GM12878 (cell line): Measurements from ENCODE around the gene ITGBL1. TPM values are rescaled to one million over a fixed set of nuclear protein-coding genes. Genes with fewer than 3 reads are reported as not detected.

Source experiments
- ATAC-seq: fragments of 200-7000 bp; cut with Tn5 transposase; 3 replicates; pipeline ENCODE4 v1.9.1; 2020; ENCODE audit warnings: mild to moderate bottlenecking, moderate library complexity
- BruUV-seq: library from RNA; stranded (reverse); fragments of 400-500 nt; replicated peaks from 2 replicates; lab custom pipeline; 2021; lab: Mats Ljungman, UMichigan
- CTCF ChIA-PET: fragments of 300-600 bp; sonication (Branson Sonifier 250); formaldehyde crosslinking; extraction: SDS; loops from one replicate; lab custom pipeline; 2021; ENCODE audit warnings: inconsistent platforms; lab: Yijun Ruan, JAX
- POLR2A ChIA-PET: fragments of 350-600 bp; formaldehyde crosslinking; extraction: SDS; loops from one replicate; lab custom pipeline; 2021; ENCODE audit warnings: inconsistent platforms; lab: Charles Lee
- RAD21 ChIA-PET: fragments of 300-600 bp; sonication (Branson Sonifier 250); formaldehyde crosslinking; loops from one replicate; lab custom pipeline; 2023; ENCODE audit warnings: antibody characterized with exemption; ENCODE audit not compliant: unreplicated experiment; lab: Charles Lee
- SMC1A ChIA-PET: fragments of 300-600 bp; sonication (Branson Sonifier 250); formaldehyde crosslinking; loops from one replicate; lab custom pipeline; 2023; ENCODE audit not compliant: unreplicated experiment, uncharacterized antibody; lab: Charles Lee
- DNase-seq: peaks from one replicate; pipeline ENCODE4 v3.0.0-alpha.2; 2011; ENCODE audit warnings: low read depth, low spot score
- FAIRE-seq: peaks from 3 replicates; lab custom pipeline; 2011; peaks lifted over from hg19 to GRCh38; lab: Jason Lieb, UNC
- H2AFZ ChIP-seq: 2 replicates; pipeline ENCODE4 v1.6.0; 2011; ENCODE audit warnings: low read depth, low read length, control low read depth; ENCODE audit not compliant: control insufficient read depth
- H3K27ac ChIP-seq: 2 replicates; pipeline ENCODE4 v1.5.1; 2011; ENCODE audit warnings: control low read depth; ENCODE audit not compliant: control insufficient read depth, insufficient read depth
- H3K27me3 ChIP-seq, 2 experiments: replicated peaks in 1 of 2; 2 replicates each; pipeline versions ENCODE4 v1.6.0 to v1.6.1; 2011; ENCODE audit warnings: low read length in 1 of 2; ENCODE audit not compliant: control insufficient read depth in 2 of 2, insufficient read depth in 2 of 2
- H3K36me3 ChIP-seq, 2 experiments: 2 replicates each; pipeline ENCODE4 v1.5.1; 2011; ENCODE audit warnings: low read length in 1 of 2; ENCODE audit not compliant: control insufficient read depth in 2 of 2, insufficient read depth in 2 of 2
- H3K4me1 ChIP-seq: 2 replicates; pipeline ENCODE4 v1.6.1; 2011; ENCODE audit warnings: mild to moderate bottlenecking, low read length, moderate library complexity, mixed read lengths; ENCODE audit not compliant: control insufficient read depth, insufficient read depth
- H3K4me2 ChIP-seq: 2 replicates; pipeline ENCODE4 v1.6.0; 2011; ENCODE audit warnings: control low read depth; ENCODE audit not compliant: control insufficient read depth, insufficient read depth
- H3K4me3 ChIP-seq: fragments of 200-600 bp; sonication (generic); 2 replicates; pipeline ENCODE4 v1.5.1; 2016
- H3K79me2 ChIP-seq: 2 replicates; pipeline ENCODE4 v1.6.0; 2011; ENCODE audit warnings: low read length; ENCODE audit not compliant: control insufficient read depth, insufficient read depth
- H3K9ac ChIP-seq: 2 replicates; pipeline ENCODE4 v1.8.0; 2011; ENCODE audit warnings: low read length, control low read depth, mixed read lengths; ENCODE audit not compliant: control insufficient read depth, insufficient read depth
- H3K9me3 ChIP-seq: replicated peaks from 3 replicates; pipeline ENCODE4 v1.5.1; 2011; ENCODE audit warnings: mild to moderate bottlenecking, low read length; ENCODE audit not compliant: control insufficient read depth, insufficient read depth
- H4K20me1 ChIP-seq: 2 replicates; pipeline ENCODE4 v1.6.0; 2011; ENCODE audit not compliant: control insufficient read depth, insufficient read depth
- KLF5 ChIP-seq: fragments of 450-650 bp; IDR thresholded peaks from 2 replicates; pipeline ENCODE4 v1.6.1; 2014; ENCODE audit warnings: mild to moderate bottlenecking; ENCODE audit not compliant: partially characterized antibody
- LARP7 ChIP-seq: fragments of 450-650 bp; IDR thresholded peaks from 2 replicates; pipeline ENCODE4 v1.6.1; 2017; ENCODE audit warnings: mild to moderate bottlenecking
- RUNX3 ChIP-seq: IDR thresholded peaks from 2 replicates; pipeline ENCODE4 v1.6.1; 2012; ENCODE audit warnings: low read length, inconsistent platforms
- SMARCA5 ChIP-seq: fragments of 450-650 bp; IDR thresholded peaks from 2 replicates; pipeline ENCODE4 v1.6.1; 2017; ENCODE audit warnings: mild to moderate bottlenecking
- STAT1 ChIP-seq: fragments of 450-650 bp; conservative IDR thresholded peaks from 2 replicates; pipeline ENCODE4 v1.6.1; 2014; ENCODE audit warnings: antibody characterized with exemption, mild to moderate bottlenecking
- WGBS: methylation state at CpG from one replicate; pipeline ENCODE4 v1.1.6; 2016; ENCODE audit warnings: low lambda C conversion rate; ENCODE audit not compliant: insufficient replicate concordance, insufficient coverage; ENCODE audit errors: missing lambda C conversion rate; 5-methylcytosine and 5-hydroxymethylcytosine counted together
- in situ Hi-C: fragments of 300-500 bp; cut with MboI; formaldehyde crosslinking; loops from 9 replicates; pipeline ENCODE4 v1.14.3; 2018; ENCODE audit warnings: mixed read lengths
- intact Hi-C: fragments of 100-400 bp; cut with micrococcal nuclease; formaldehyde crosslinking; loops from one replicate; pipeline ENCODE4 v1.14.2; 2022; ENCODE audit not compliant: unreplicated experiment
- polyA plus RNA-seq, 11 experiments: library from polyadenylated mRNA; depleted of rRNA in 4 of 11; unstranded in 6 of 11; stranded (reverse) in 5 of 11; fragments of >200 nt; fragmentation: Nextera tagmentation in 4 of 11; fragmentation: Illumina TruSeq in 1 of 11; extraction: Ambion mirVana in 4 of 11; extraction: Trizol in 1 of 11; gene quantifications; 1 replicate in 1 of 11; 2 replicates in 10 of 11; pipeline versions ENCODE4 v1.2.1 to v1.2.3, GENCODE V29; 2011 to 2016; ENCODE audit warnings: inconsistent platforms in 2 of 11, missing spikeins in 2 of 11, low read depth in 1 of 11
- total RNA-seq, 4 experiments: library from RNA; depleted of rRNA in 3 of 4; stranded (reverse); fragments of >200 nt in 3 of 4; fragmentation: Illumina TruSeq in 1 of 4; extraction: Trizol in 1 of 4; gene quantifications; 2 replicates each; pipeline versions ENCODE4 v1.2.1 to v1.2.3, GENCODE V29; 2013 to 2021
- TF ChIP-seq, protein P1 (sequence below): IDR thresholded peaks from 2 replicates; pipeline ENCODE4 v1.6.1; 2012; ENCODE audit warnings: low read depth, low read length, improper control_type of control experiment
- TF ChIP-seq, protein P2 (sequence below): IDR thresholded peaks from 2 replicates; pipeline ENCODE4 v1.6.1; 2012; ENCODE audit warnings: low read depth, low read length, improper control_type of control experiment

Gene ITGBL1
- total and polyA plus RNA-seq, 10 of the 15 experiments (the other 5 are each of a cell fraction or from before 2014, with no cell fraction given), result 0.17 to 2.8 (median 0.28) TPM; not detected in 3

DNA sequence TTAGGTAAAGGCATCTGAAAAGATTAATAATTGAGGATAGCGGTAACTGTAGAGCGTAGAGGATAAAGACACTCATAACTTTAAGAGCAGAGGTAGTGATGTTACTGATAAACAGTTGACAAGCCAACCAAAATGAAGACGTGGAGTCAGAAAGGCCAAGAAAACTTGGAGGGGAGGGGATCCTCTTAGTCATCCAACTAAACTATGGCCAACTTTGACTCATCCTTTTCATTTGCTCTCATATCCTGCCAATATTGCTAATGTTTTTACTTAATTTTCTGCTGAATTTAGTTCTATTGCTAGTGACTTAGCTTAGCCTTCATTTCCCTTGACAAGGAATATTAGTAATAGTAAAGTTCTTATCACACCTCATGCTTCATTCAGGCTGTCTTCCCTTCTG, 13.4 kb downstream of the ITGBL1 start:
- Histone ChIP-seq H3K9ac (no peak overlapping the region), H3K4me3 (no peak overlapping the region), H3K79me2 (no peaks in the 10 kb centered on the region), H3K36me3 (no peaks in the 10 kb centered on the region), H4K20me1 (no peaks in the 10 kb centered on the region), H3K9me3 (no peaks in the 10 kb centered on the region), H3K4me1 (no peaks in the 10 kb centered on the region), H2AFZ (no peak overlapping the region), H3K27ac (no peak overlapping the region), H3K4me2 (no peak overlapping the region), H3K27me3 (no peaks in the 10 kb centered on the region)
- ChIA-PET CTCF (no interaction called here), POLR2A (no interaction called here), RAD21 (no interaction called here), SMC1A (no interaction called here)
- BruUV-seq, result no TSS peak
- DNase-seq (no peak), FAIRE-seq (no peak), ATAC-seq (no peak)
- intact Hi-C loops, result no loop called here
- 48% methylated on average over 3 of the region's 3 CpGs for WGBS
- TF ChIP-seq SMARCA5, result no peak
- no peak for TF ChIP-seq KLF5
- TF ChIP-seq, protein P1, sequence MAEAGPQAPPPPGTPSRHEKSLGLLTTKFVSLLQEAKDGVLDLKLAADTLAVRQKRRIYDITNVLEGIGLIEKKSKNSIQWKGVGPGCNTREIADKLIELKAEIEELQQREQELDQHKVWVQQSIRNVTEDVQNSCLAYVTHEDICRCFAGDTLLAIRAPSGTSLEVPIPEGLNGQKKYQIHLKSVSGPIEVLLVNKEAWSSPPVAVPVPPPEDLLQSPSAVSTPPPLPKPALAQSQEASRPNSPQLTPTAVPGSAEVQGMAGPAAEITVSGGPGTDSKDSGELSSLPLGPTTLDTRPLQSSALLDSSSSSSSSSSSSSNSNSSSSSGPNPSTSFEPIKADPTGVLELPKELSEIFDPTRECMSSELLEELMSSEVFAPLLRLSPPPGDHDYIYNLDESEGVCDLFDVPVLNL, result no peak
- no peak for TF ChIP-seq LARP7
- in situ Hi-C loops, result no loop called here

DNA sequence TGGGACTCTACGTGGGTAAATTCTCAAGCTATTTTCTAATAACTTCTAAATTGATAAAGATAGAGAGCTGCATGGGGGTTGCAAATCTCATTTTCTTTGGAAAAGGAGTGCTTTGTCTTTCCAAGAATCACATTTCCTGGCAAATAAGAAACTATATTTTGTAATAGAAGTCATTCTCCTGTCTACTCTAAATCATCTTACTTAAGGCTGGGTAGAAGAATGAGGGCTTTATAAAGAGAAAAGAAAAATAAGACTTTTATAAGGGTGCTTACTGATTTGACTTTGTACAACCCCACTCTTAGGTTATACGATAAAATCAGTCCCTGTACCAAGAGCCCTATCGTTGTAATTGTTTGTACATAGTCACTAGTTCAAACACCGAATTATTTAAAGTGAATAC, 14.9 kb downstream of the ITGBL1 start:
- H2AFZ ChIP-seq, result no peak overlapping the region
- in situ Hi-C loops, result no loop called here
- intact Hi-C loops, result no loop called here
- no peak for TF ChIP-seq STAT1
- no peak for TF ChIP-seq RUNX3
- TF ChIP-seq, protein P2, sequence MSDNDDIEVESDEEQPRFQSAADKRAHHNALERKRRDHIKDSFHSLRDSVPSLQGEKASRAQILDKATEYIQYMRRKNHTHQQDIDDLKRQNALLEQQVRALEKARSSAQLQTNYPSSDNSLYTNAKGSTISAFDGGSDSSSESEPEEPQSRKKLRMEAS, result no peak
- ChIA-PET CTCF (interaction anchor here (0.7 kb wide), 1 partner anchor 323 kb away, joined by 3 read pairs; no protein-coding TSS in a partner anchor), POLR2A (no interaction called here), SMC1A (interaction anchor here (1.2 kb wide), 1 partner anchor 10 kb away, joined by 3 read pairs; no protein-coding TSS in a partner anchor), RAD21 (no interaction called here)
- H3K27ac ChIP-seq, result no peak overlapping the region
- H3K4me1 ChIP-seq, result no peaks in the 10 kb centered on the region
- H3K27me3 ChIP-seq, result no peaks in the 10 kb centered on the region
- H3K4me2 ChIP-seq, result no peak overlapping the region
- no peaks in the 10 kb centered on the region for H3K36me3 ChIP-seq
- no TSS peak for BruUV-seq
- FAIRE-seq (no peak), DNase-seq (no peak), ATAC-seq (no peak)
- H3K9ac ChIP-seq, result no peak overlapping the region
- H4K20me1 ChIP-seq, result no peaks in the 10 kb centered on the region
- H3K9me3 ChIP-seq, result no peaks in the 10 kb centered on the region
- no peaks in the 10 kb centered on the region for H3K79me2 ChIP-seq
- H3K4me3 ChIP-seq, result no peak overlapping the region
- 3% methylated on average over 4 of the region's 4 CpGs for WGBS
